Epithelial cell of alveolus of lung (primary cell): ENCODE results near the gene FAM24B. TPM values are rescaled to one million over a fixed set of nuclear protein-coding genes. Genes with fewer than 3 reads are reported as not detected.

Source experiments
- total RNA-seq: library from RNA; depleted of rRNA; stranded (reverse); fragments of >200 nt; gene quantifications from 2 replicates; pipeline ENCODE4 v1.2.1, GENCODE V29; 2015

FAM24B gene
- 2.2 and 2.8 TPM in 2 replicates for total RNA-seq

DNA sequence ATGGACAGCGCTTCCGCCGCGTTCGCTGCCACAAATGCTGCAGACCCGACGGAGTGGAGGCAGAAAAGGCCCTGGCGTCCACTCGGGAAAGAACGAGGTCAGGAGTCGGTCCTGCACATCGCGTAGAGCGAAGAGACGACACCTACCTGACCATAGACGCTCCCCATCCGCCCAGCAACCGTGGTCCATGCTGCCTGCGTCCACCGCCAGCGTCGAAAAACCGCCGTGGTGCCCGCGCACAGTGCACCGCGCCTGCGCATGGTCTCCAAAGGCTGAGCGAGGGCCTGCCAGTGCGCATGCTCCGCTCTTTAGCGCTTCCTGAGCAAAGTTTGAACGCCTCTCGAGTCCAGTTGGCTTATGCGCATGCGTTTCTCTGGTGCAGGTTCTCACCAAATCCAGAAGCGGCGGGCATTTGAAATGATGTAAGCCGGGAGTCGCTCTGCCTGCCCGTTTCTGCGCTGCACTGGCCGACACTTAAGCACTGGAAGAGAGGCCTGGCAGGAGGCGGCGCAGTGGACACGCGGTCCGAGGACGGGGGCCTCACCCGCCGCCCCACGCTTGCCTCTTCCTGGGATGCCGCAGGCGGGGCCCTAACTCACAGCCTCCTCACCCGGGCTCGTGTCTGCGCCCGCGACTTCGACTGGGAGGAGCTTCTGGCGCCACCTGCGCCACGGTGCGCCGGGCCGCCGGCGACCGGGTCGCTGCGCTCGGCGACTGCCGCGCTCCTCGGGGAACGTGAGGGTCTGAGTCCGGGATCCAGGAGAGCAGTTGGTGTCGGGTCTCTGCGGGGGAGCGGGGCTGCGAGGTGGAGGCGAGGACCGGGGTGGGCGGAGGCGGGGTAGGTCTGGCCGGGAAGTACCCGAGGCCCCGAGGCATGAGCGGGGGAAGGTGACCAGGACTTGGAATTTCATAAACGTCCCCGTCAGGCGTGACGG lies at the start of gene FAM24B:
TSS of gene FAM24B (minus strand) at position 243 of the 935 bp plus-strand sequence. CDS start 29,066 bp downstream, outside the sequence.

DNA sequence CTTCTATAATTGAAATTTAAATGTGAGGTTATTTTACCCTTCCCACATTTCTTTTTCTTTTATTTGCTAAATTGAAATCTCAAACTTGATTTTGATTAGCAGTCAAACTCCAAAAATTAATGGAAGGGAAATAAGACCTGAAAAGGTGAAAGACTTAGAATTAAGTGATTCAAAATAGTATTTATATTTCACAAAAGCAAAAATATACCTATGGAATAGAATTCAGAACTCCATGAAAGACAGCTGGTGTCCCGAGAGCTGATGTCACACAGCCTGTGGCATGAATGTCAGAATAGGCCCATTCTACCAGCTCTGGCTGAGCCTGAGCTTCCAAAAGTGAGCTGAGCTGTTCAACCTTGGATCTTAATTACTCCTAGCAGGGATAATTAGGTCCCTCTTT lies 30.9 kb upstream of the FAM24B start, which contains the start of gene FAM24A:
TSS of gene FAM24A (plus strand) at position 301 of the 400 bp plus-strand sequence. CDS start 1,025 bp downstream, outside the sequence.

GRCh38 chr10:122845783-122846332 lies 33.5 kb downstream of the FAM24B start, which contains the start of gene CUZD1:
Gene CUZD1, minus strand, starts transcription at chr10:122845857. Its CDS starts 14 bp downstream, at chr10:122845843.

Other genes with a start within 250 kb of the FAM24B start
- gene C10orf120, start 179.7 kb downstream of the FAM24B start, total RNA-seq: not detected in 2 replicates
- 0.08 and 0.13 TPM in 2 replicates for gene CUZD1, start 33.7 kb downstream of the FAM24B start, total RNA-seq
- gene FAM24A, start 31.0 kb upstream of the FAM24B start, total RNA-seq: not detected in 2 replicates
- gene C10orf88, start 74.6 kb upstream of the FAM24B start, total RNA-seq: 5.1 and 6.1 TPM in 2 replicates
- gene PSTK, start 100.8 kb upstream of the FAM24B start, total RNA-seq: 4.9 and 5.7 TPM in 2 replicates
- gene IKZF5, start 129.2 kb upstream of the FAM24B start, total RNA-seq: 1.9 and 7.7 TPM in 2 replicates
- gene ACADSB, start 129.4 kb upstream of the FAM24B start, total RNA-seq: 2.8 and 6.1 TPM in 2 replicates